Measurements from ENCODE around the gene CAVIN2. TPM values are rescaled to one million over a fixed set of nuclear protein-coding genes. Genes with fewer than 3 reads are reported as not detected.

Gene CAVIN2
- total and polyA plus RNA-seq, 2 experiments from 2014 or later, result 0.74 to 1.0 TPM

DNA sequence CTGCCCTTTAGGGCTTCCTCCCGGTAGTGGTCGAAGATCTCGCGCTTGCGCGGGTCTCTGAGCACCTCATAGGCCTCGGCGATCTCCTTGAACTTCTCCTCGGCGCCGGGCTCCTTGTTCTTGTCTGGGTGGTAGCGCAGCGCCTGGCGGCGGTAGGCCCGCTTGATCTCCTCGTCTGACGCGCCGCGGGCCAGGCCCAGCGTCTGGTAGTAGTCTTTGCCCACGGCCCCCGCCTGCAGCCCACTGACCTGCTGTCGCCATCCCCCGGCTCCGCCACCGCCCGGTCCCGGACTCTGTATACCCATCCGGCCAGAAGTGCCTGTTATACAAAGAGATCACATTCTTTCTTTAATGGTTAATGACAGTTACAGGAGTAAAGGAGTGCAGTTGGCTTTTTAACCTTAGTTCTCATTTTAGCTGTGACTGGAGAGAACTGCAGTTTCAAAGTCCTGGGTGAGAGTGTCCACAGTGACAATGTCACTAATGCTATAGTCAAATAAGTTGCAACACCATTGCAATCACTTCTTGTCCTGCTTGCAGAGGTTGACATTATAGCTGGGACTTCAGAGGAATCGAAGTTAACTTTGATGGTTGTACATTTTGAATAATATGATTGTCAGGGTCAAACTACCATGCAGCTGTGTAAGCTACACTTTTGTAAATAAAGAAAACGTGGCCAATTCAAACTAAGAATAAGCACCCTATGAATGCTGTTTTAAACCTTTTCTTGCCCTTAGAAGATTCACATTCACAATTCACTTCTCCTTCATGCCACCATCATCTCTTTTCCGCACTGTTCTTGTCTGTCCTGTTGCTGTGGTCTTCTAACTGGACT lies 35.3 kb upstream of the CAVIN2 start:
- Histone ChIP-seq H3K36me3 (no peaks in the 10 kb centered on the region), H3K27me3 (no peaks in the 10 kb centered on the region), H3K9me3 (ENCODE audit: low read depth) (no peaks in the 10 kb centered on the region), H3K4me3 (no peak overlapping the region), H3K4me1 (ENCODE audit: low read depth) (peaks cover 5% of the 10 kb centered on the region), H3K27ac (no peak overlapping the region)
- TF ChIP-seq, protein P1, sequence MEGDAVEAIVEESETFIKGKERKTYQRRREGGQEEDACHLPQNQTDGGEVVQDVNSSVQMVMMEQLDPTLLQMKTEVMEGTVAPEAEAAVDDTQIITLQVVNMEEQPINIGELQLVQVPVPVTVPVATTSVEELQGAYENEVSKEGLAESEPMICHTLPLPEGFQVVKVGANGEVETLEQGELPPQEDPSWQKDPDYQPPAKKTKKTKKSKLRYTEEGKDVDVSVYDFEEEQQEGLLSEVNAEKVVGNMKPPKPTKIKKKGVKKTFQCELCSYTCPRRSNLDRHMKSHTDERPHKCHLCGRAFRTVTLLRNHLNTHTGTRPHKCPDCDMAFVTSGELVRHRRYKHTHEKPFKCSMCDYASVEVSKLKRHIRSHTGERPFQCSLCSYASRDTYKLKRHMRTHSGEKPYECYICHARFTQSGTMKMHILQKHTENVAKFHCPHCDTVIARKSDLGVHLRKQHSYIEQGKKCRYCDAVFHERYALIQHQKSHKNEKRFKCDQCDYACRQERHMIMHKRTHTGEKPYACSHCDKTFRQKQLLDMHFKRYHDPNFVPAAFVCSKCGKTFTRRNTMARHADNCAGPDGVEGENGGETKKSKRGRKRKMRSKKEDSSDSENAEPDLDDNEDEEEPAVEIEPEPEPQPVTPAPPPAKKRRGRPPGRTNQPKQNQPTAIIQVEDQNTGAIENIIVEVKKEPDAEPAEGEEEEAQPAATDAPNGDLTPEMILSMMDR (IDR thresholded peaks at IDR 0.05; ENCODE audit: low read depth, low read length), result no peak
- no peak for DNase-seq (ENCODE audit: low read depth in 1 of 2, low spot score in 1 of 2)

DNA sequence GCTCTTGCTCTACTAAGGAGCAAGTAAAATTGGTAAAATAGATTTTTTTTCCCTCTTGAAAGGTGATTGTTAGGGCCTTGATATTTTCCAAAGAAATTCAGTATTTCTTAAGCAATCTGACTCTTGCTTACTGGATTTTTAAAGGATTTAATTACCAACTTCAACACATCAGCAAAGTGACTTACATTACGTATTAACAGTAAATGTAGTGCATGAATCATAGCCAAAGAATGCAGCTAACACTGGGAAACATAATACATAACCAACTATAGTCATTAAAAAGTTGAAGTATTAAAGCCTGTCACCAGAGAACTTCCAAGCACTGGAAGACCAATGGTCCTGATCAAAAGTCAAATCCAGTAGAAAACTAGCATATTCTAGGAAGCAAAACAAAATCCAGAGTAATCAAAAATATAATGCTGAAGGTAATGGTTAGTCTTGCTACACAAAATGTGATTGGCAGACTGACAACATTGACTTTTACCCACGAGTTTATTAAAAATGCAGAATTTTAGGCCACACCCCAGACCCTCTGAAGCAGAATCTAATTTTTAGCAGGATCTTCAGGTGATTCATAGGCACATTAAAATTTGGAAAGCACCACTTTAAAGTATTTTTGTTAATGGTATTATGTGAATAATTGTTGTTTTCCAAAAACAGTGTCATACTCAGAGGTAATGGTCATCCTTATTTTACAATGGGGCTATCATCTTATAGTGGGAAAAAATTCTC lies 31.8 kb upstream of the CAVIN2 start:
- TF ChIP-seq, protein P1 (IDR thresholded peaks at IDR 0.05; ENCODE audit: low read depth, low read length), result no peak
- Histone ChIP-seq H3K27ac (no peak overlapping the region), H3K9me3 (ENCODE audit: low read depth) (no peaks in the 10 kb centered on the region), H3K27me3 (no peaks in the 10 kb centered on the region), H3K4me3 (no peak overlapping the region), H3K4me1 (ENCODE audit: low read depth) (no peaks in the 10 kb centered on the region), H3K36me3 (no peaks in the 10 kb centered on the region)
- peak in 1 of 2 donors; percentile 84 for DNase-seq (ENCODE audit: low read depth in 1 of 2, low spot score in 1 of 2)

DNA sequence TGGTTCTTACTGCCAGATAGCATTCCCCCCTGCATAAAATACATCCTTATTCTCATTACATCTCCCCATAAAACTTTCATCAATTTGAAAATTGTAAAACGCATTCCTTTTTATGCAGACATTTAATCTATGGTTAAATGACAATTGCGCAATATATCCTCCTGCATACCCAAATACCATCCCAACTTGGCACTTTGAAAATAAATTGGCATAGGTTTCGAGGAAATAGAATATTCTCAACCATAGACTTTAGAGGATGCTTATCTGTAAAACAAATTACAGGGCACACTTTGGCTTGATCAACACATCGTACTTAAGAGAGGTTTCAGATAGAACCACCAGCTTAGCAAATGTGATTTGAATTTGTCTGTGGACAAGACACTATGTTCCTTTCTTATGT lies 31.0 kb upstream of the CAVIN2 start:
- Histone ChIP-seq H3K4me3 (no peak overlapping the region), H3K27ac (no peak overlapping the region), H3K9me3 (ENCODE audit: low read depth) (no peaks in the 10 kb centered on the region), H3K4me1 (ENCODE audit: low read depth) (no peaks in the 10 kb centered on the region), H3K27me3 (no peaks in the 10 kb centered on the region), H3K36me3 (no peaks in the 10 kb centered on the region)
- DNase-seq (ENCODE audit: low read depth in 1 of 2, low spot score in 1 of 2), result no peak
- TF ChIP-seq, protein P1 (IDR thresholded peaks at IDR 0.05; ENCODE audit: low read depth, low read length), result no peak

DNA sequence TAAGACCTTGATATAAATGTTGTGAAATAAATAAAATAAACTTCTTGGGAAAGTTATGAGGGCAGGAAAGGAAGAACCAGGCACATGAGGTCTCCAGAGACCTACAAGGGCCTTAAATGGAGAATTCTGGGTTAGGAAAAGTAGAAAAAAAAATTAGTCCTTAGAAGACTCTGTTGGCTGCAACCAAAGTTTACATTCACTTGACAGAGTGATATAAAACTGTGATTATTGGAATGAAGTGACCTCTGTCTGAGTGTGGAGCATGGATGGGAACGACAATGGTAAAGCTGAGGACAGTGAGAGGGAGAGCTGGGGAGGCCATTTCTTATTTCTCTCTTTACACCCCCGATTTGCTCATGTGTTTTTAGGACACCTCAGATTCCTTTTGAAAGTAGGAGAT lies 29.0 kb upstream of the CAVIN2 start:
- Histone ChIP-seq H3K27ac (no peak overlapping the region), H3K27me3 (no peaks in the 10 kb centered on the region), H3K4me3 (no peak overlapping the region), H3K9me3 (ENCODE audit: low read depth) (no peaks in the 10 kb centered on the region), H3K4me1 (ENCODE audit: low read depth) (no peaks in the 10 kb centered on the region), H3K36me3 (no peaks in the 10 kb centered on the region)
- TF ChIP-seq, protein P1 (IDR thresholded peaks at IDR 0.05; ENCODE audit: low read depth, low read length), result no peak
- no peak for DNase-seq (ENCODE audit: low read depth in 1 of 2, low spot score in 1 of 2)

DNA sequence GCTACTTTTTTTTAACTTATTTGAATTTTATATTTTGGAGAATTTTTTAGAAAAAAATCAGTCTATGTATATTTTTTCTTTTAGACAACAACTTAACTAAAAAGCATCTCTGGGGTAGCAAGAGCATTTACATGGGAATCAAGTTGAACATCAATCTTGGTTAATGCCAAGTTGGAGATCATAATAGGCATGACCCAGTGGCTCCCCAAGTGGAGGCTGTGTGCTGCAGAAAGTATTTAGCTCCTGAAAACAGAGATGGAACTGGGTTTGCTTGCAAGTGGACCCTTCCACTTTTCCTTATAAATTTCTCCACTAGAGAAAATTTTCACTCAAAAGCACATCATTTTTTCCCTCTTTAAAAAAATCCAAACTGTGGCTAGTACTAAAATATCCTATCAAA lies 23.9 kb upstream of the CAVIN2 start:
- no peak overlapping the region for H3K27ac ChIP-seq
- H3K4me3 ChIP-seq, result no peak overlapping the region
- peaks cover 10% of the 10 kb centered on the region for H3K4me1 ChIP-seq (ENCODE audit: low read depth)
- TF ChIP-seq, protein P1 (IDR thresholded peaks at IDR 0.05; ENCODE audit: low read depth, low read length), result no peak
- DNase-seq (ENCODE audit: low read depth in 1 of 2, low spot score in 1 of 2), result no peak
- no peaks in the 10 kb centered on the region for H3K36me3 ChIP-seq
- no peaks in the 10 kb centered on the region for H3K27me3 ChIP-seq
- H3K9me3 ChIP-seq (ENCODE audit: low read depth), result no peaks in the 10 kb centered on the region

Measured in cardiac muscle cell (in vitro differentiated cells and primary cell).